Gastroesophageal sphincter (tissue), 4 donors: ENCODE measurements around the gene INAFM2. TPM values are rescaled to one million over a fixed set of nuclear protein-coding genes. Genes with fewer than 3 reads are reported as not detected.

Experiments
- ATAC-seq: fragments of 150-250 bp; one replicate; pipeline ENCODE4 v1.9.1; 2016; ENCODE audit warnings: mild to moderate bottlenecking, moderate library complexity
- H3K27ac ChIP-seq, 4 donors: fragments of 200-600 bp; sonication (generic) in 3 of 4; 1 replicate in 3 of 4; 2 replicates in 1 of 4; pipeline ENCODE4 v1.5.1; 2016 to 2019
- H3K27me3 ChIP-seq: fragments of 200-600 bp; sonication (generic); one replicate; pipeline ENCODE4 v1.5.1; 2019
- H3K36me3 ChIP-seq, 2 donors: fragments of 200-600 bp; sonication (generic); one replicate each; pipeline ENCODE4 v1.5.1; 2019; ENCODE audit warnings: control low read depth in 1 of 2
- H3K4me1 ChIP-seq, 3 donors: fragments of 200-600 bp; sonication (generic); 1 replicate in 2 of 3; 2 replicates in 1 of 3; pipeline ENCODE4 v1.5.1; 2016 to 2019; ENCODE audit warnings: control low read depth in 2 of 3
- H3K4me3 ChIP-seq, 2 donors: fragments of 200-600 bp; sonication (generic); one replicate each; pipeline ENCODE4 v1.5.1; 2019; ENCODE audit warnings: mild to moderate bottlenecking in 1 of 2, moderate library complexity in 1 of 2
- H3K9me3 ChIP-seq, 3 donors: fragments of 200-600 bp; sonication (generic); one replicate each; pipeline ENCODE4 v1.5.1; 2017 to 2019; ENCODE audit warnings: control low read depth in 2 of 3
- CTCF ChIP-seq, 4 experiments: fragments of 200-600 bp in 2 of 4; fragments of 450-650 bp in 2 of 4; sonication (generic) in 1 of 4; IDR thresholded peaks; one replicate each; pipeline ENCODE4 v1.5.1; 2017 to 2019; ENCODE audit warnings: antibody characterized with exemption in 4 of 4, mild to moderate bottlenecking in 2 of 4, moderate library complexity in 2 of 4
- EP300 ChIP-seq: sonication (generic); formaldehyde crosslinking; IDR thresholded peaks from one replicate; pipeline ENCODE4 v1.6.1; 2017; ENCODE audit warnings: antibody characterized with exemption, mild to moderate bottlenecking
- POLR2A ChIP-seq, 2 donors: fragments of 450-650 bp; IDR thresholded peaks; one replicate each; pipeline ENCODE4 v1.6.1; 2017; ENCODE audit warnings: antibody characterized with exemption in 2 of 2, mild to moderate bottlenecking in 2 of 2, moderate library complexity in 1 of 2
- POLR2AphosphoS5 ChIP-seq: sonication (generic); formaldehyde crosslinking; IDR thresholded peaks from one replicate; pipeline ENCODE4 v1.6.1; 2017; ENCODE audit warnings: antibody characterized with exemption
- WGBS, 2 donors: methylation state at CpG; one replicate each; pipeline ENCODE4 v1.1.5; 2018; ENCODE audit warnings: low coverage in 1 of 2; 5-methylcytosine and 5-hydroxymethylcytosine counted together
- total RNA-seq, 4 donors: library from RNA; depleted of rRNA; stranded (reverse); fragments of >200 nt; gene quantifications; one replicate each; pipeline ENCODE4 v1.1.0, GENCODE V29; 2016

The INAFM2 gene
- total RNA-seq, 4 donors from 2014 or later, result 27.3 to 66.6 (median 37.5) TPM

DNA sequence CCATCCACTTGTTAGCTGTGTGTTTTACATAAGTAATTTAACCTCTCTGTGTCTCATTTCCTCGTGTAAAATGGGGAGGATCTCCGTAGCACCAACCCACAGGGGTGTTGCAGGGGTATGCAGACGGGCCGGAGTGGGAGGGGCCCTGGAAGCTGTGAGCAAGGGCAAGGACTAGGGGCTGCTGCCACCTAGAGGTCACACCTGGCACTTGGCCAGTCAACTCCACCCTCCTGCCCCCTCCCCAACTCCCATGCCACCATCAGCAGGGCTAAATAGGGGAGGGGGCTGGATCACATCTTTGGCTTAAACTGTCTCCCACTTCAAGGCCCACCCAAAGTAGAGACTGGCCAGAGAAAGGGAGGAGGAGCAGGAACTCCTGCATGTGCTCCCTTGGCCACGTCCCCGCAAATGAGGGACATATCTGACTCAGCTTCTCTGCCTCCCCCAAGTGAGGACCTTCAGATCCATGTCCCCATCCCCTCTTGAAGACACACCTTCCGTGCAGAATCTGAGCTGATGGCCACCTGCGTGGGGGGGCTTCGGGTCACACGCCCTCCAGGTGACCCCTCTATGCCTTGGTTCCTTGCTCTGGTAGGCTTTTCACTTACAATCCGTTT lies 14.7 kb downstream of the INAFM2 start:
- peak overlapping the region in 1 of 2 donors; percentile 60 for H3K4me3 ChIP-seq
- peak overlapping the region; percentile 96 to 98 (median 98) for H3K27ac ChIP-seq
- ATAC-seq, result peak; percentile 14
- TF ChIP-seq CTCF (IDR thresholded peaks at IDR 0.05) (peak in 3 of 4 experiments; percentile 47 to 81 (median 58)), POLR2AphosphoS5 (peak; percentile 8), EP300 (no peak), POLR2A (IDR thresholded peaks at IDR 0.05) (no peak)
- peaks cover 0 to 100% (median 60%) of the 10 kb centered on the region in 3 donors for H3K4me1 ChIP-seq
- 0 to 57% methylated on average over 1 to 7 of the region's 11 CpGs for WGBS, 2 donors
- H3K9me3 ChIP-seq, result no peaks in the 10 kb centered on the region
- peaks cover 0 to 31% of the 10 kb centered on the region in 2 donors for H3K36me3 ChIP-seq
- no peaks in the 10 kb centered on the region for H3K27me3 ChIP-seq

- no peak for TF ChIP-seq EP300
- TF ChIP-seq CTCF (IDR thresholded peaks at IDR 0.05), result no peak
- peak in 1 of 2 donors; percentile 24 for TF ChIP-seq POLR2A (IDR thresholded peaks at IDR 0.05)
- TF ChIP-seq POLR2AphosphoS5, result peak; percentile 83
- Histone ChIP-seq H3K9me3 (no peaks in the 10 kb centered on the region), H3K27ac (peak overlapping the region; percentile 96 to 98 (median 98)), H3K4me1 (peaks cover 0 to 100% (median 58%) of the 10 kb centered on the region in 3 donors), H3K27me3 (no peaks in the 10 kb centered on the region), H3K36me3 (peaks cover 0 to 31% of the 10 kb centered on the region in 2 donors), H3K4me3 (peak overlapping the region; percentile 51 to 60)
- WGBS, 2 donors, result 100% methylated on average over 1 of the region's 11 CpGs; no CpG with 5 or more reads in 1 of the 2 donors
- peak; percentile 39 for ATAC-seq
These were observed 15.6 kb downstream of the INAFM2 start for GRCh38 chr15:40338921-40339620.

DNA sequence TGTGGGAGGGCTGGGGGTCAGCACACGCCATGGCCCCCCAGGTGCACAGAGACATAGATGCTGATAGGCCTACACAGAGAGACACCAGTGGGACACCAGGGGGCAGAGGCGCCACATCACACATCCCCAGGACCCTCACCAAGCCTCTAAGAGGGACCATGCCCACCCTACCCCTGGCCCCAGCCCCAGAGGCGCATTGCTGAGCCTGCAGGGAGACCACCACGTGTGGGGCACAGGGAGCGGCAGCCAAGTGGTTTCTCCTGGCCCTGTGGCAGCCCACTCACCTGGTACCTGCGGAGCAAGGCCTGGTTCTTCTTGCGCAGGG lies 16.1 kb downstream of the INAFM2 start:
- no CpG with 5 or more reads among the region's 7 CpGs for WGBS, 2 donors
- no peak for TF ChIP-seq POLR2A (IDR thresholded peaks at IDR 0.05)
- TF ChIP-seq CTCF (IDR thresholded peaks at IDR 0.05), result no peak
- TF ChIP-seq POLR2AphosphoS5, result no peak
- TF ChIP-seq EP300, result no peak
- H3K4me3 ChIP-seq, result peak overlapping the region; percentile 51 to 60
- H3K27ac ChIP-seq, result peak overlapping the region; percentile 96 to 98 (median 98)
- ATAC-seq, result no peak
- H3K4me1 ChIP-seq, result peaks cover 0 to 100% (median 58%) of the 10 kb centered on the region in 3 donors
- no peaks in the 10 kb centered on the region for H3K9me3 ChIP-seq
- peaks cover 0 to 31% of the 10 kb centered on the region in 2 donors for H3K36me3 ChIP-seq
- no peaks in the 10 kb centered on the region for H3K27me3 ChIP-seq

DNA sequence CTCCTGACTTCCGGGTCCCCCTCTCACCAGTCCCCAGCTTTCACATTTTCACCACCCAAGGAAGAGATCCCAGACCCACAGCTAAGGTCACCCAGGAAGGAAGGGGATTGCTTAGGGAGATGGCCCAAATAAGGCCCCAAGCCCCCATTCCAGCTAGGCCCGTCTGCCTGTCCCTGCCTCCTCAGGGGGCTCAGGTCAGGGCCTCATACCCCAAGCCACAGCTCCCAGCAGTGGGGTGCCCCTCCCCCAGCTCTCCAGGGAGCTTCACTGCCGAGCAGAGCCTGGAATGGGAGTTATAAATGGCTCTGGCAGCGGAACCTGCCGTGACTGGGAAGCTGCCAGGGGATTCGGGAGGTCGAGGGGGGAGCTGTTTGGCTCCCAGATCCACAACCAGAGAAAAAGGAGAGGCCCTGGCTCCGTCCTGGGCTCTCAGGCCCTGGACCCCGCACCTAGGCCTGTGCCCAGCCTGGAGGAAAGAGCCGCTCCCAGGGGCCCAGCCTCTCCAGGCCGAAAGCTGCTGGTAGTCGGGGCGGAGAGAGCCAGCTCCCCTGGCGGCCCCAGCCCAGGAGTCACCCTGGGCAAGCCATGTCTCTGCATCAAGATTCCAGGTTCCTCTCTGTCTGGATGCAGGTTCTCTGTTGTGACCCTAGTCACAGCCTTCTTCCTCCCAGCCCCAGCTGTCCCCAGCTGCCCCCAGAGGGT lies 16.7 kb downstream of the INAFM2 start:
- peaks cover 0 to 100% (median 55%) of the 10 kb centered on the region in 3 donors for H3K4me1 ChIP-seq
- no CpG with 5 or more reads among the region's 14 CpGs for WGBS, 2 donors
- H3K27ac ChIP-seq, result peak overlapping the region; percentile 96 to 98 (median 98)
- H3K9me3 ChIP-seq, result no peaks in the 10 kb centered on the region
- H3K36me3 ChIP-seq, result peaks cover 0 to 25% of the 10 kb centered on the region in 2 donors
- no peaks in the 10 kb centered on the region for H3K27me3 ChIP-seq
- peak overlapping the region; percentile 51 to 60 for H3K4me3 ChIP-seq
- peak; percentile 71 for ATAC-seq
- TF ChIP-seq POLR2AphosphoS5 (peak; percentile 91), EP300 (no peak), CTCF (IDR thresholded peaks at IDR 0.05) (peak in 2 of 4 experiments; percentile 18 to 26), POLR2A (IDR thresholded peaks at IDR 0.05) (peak in 1 of 2 donors; percentile 25)
